Endothelial cell of umbilical vein (primary cell): Measurements from ENCODE around the gene TXNL4B.

Source experiments
- CTCF ChIP-seq, 2 donors: IDR thresholded peaks; 1 replicate in 1 of 2; 2 replicates in 1 of 2; pipeline ENCODE4 v1.5.1; 2011; ENCODE audit warnings: low read length in 2 of 2, mild to moderate bottlenecking in 2 of 2, moderate library complexity in 2 of 2, control low read depth in 1 of 2, inconsistent platforms in 1 of 2, low read depth in 1 of 2; ENCODE audit not compliant: insufficient read depth in 1 of 2; ENCODE audit errors: extremely low read depth in 1 of 2
- EZH2 ChIP-seq: IDR thresholded peaks from 2 replicates; pipeline ENCODE4 v1.6.1; 2012; ENCODE audit warnings: borderline replicate concordance, low read depth, mild to moderate bottlenecking, moderate library complexity, low read length, inconsistent platforms; ENCODE audit not compliant: severe bottlenecking
- FOS ChIP-seq: IDR thresholded peaks from 2 replicates; pipeline ENCODE4 v1.6.1; 2011; ENCODE audit warnings: mild to moderate bottlenecking, low read length, moderate library complexity, borderline replicate concordance; ENCODE audit not compliant: insufficient read depth
- JUN ChIP-seq: IDR thresholded peaks from 2 replicates; pipeline ENCODE4 v1.6.1; 2011; ENCODE audit warnings: borderline replicate concordance, low read depth; ENCODE audit not compliant: insufficient read length, insufficient read depth
- MYC ChIP-seq: IDR thresholded peaks from one replicate; pipeline ENCODE4 v1.6.1; 2011; ENCODE audit warnings: mild to moderate bottlenecking, low read depth, low read length
- POLR2A ChIP-seq: IDR thresholded peaks from 2 replicates; pipeline ENCODE4 v1.6.1; 2012; ENCODE audit warnings: low read depth, mild to moderate bottlenecking, control low read depth, low read length
- POLR2AphosphoS5 ChIP-seq: IDR thresholded peaks from 2 replicates; pipeline ENCODE4 v1.6.1; 2012; ENCODE audit warnings: low read depth, mild to moderate bottlenecking, control low read depth, low read length, moderate library complexity; ENCODE audit not compliant: insufficient read depth
- TF ChIP-seq, protein P1 (sequence below): IDR thresholded peaks from 2 replicates; pipeline ENCODE4 v1.6.1; 2011; ENCODE audit not compliant: insufficient read depth, insufficient read length

DNA sequence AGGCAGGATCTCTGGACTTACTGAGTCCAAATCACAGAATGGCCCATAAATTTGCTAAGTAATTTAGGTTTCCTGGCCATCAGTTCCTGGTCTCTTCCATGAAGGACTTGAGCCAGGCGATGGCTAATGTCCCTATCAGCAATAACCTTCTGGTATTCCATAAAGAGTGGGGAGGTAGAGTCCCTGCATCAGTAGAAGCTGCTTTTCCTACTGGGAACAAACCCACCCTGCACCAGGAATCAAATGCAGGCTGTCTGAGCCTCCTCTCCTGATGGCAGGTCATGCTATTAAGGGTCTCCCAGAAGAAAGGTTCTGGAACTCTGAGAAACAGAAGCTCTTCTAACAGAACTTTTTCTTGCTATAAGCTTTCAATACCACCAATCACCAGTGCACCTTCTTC is 31.9 kb downstream of the TXNL4B start:
- TF ChIP-seq CTCF (IDR thresholded peaks at IDR 0.05; ENCODE audit: extremely low read depth in 1 of 2, insufficient read depth in 1 of 2, low read depth in 1 of 2, low read length in 2 of 2) (no peak), POLR2A (no peak), POLR2AphosphoS5 (no peak), FOS (no peak), EZH2 (no peak), JUN (no peak), MYC (no peak)
- TF ChIP-seq, protein P1, sequence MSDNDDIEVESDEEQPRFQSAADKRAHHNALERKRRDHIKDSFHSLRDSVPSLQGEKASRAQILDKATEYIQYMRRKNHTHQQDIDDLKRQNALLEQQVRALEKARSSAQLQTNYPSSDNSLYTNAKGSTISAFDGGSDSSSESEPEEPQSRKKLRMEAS = no peak
